Astrocyte (in vitro differentiated cells and primary cell): Measurements from ENCODE around the gene TMEM101.

Experiments
- EZH2 ChIP-seq: IDR thresholded peaks from 2 replicates; pipeline ENCODE4 v1.6.1; 2012; ENCODE audit warnings: mild to moderate bottlenecking, low read length, inconsistent platforms; ENCODE audit not compliant: insufficient read depth
- TF ChIP-seq, protein P1 (sequence below): IDR thresholded peaks from 2 replicates; pipeline ENCODE4 v1.5.1; 2011; ENCODE audit warnings: low read depth, mild to moderate bottlenecking, inconsistent platforms, low read length, moderate library complexity; ENCODE audit not compliant: insufficient read depth

DNA sequence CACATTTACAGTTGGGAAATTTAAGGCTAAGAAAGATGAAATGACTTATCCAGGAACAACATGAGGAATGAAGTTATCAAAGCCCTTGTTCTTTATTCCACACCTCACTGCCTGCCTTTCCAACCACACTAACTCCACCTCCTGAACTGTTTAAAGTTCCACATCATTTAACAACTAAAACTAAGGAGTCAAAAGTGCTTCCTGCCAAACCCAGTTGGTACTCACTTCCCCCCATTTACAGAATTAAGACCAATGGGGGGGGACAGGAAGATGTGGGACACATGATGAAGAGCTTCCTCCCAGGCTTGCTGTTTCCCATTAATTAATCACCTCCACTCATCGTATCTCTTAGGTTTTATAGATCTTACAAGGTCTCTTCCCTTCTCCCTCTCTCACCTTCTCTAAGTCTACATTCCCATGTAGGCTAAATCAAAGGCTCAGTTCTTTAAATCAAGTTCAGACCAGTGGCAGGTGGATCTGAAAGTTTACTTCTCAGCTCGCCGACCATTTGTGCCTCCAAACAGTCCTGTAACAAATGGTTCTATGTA lies 19.2 kb upstream of the TMEM101 start:
- TF ChIP-seq, protein P1, sequence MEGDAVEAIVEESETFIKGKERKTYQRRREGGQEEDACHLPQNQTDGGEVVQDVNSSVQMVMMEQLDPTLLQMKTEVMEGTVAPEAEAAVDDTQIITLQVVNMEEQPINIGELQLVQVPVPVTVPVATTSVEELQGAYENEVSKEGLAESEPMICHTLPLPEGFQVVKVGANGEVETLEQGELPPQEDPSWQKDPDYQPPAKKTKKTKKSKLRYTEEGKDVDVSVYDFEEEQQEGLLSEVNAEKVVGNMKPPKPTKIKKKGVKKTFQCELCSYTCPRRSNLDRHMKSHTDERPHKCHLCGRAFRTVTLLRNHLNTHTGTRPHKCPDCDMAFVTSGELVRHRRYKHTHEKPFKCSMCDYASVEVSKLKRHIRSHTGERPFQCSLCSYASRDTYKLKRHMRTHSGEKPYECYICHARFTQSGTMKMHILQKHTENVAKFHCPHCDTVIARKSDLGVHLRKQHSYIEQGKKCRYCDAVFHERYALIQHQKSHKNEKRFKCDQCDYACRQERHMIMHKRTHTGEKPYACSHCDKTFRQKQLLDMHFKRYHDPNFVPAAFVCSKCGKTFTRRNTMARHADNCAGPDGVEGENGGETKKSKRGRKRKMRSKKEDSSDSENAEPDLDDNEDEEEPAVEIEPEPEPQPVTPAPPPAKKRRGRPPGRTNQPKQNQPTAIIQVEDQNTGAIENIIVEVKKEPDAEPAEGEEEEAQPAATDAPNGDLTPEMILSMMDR, result no peak
- TF ChIP-seq EZH2, result no peak
